Measurements from ENCODE around the gene FABP7.

FABP7 gene

DNA sequence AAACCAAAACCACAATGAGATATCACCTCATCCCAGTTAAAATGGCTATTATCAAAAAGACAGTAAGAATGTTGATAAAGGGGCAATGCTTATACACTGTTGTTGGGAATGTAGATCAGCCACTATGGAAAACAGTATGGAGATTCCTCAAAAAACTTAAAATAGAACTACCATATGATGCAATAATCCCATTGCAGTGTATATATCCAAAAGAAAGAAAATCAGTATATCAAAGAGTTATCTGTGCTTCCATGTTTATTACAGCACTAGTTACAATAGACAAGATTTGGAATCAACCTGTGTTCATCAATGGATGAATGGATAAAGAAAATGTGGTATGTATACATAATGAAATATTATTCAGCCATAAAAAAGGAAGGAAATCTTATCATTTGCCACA is 3.5 kb upstream of the FABP7 start:
- H3K27me3 Mint-ChIP-seq, result no peaks in the 10 kb centered on the region
- H3K4me3 Mint-ChIP-seq, result no peak overlapping the region
- ATAC-seq (replicated peaks) (no peak), DNase-seq (no peak)
- peaks cover 0 to 2% of the 10 kb centered on the region in 2 donors for H3K9me3 Mint-ChIP-seq
- H3K27ac Mint-ChIP-seq, result no peak overlapping the region
- no peaks in the 10 kb centered on the region for H3K4me1 Mint-ChIP-seq (ENCODE audit: low read depth in 2 of 2)
- no peaks in the 10 kb centered on the region for H3K36me3 Mint-ChIP-seq (ENCODE audit: insufficient read depth)

DNA sequence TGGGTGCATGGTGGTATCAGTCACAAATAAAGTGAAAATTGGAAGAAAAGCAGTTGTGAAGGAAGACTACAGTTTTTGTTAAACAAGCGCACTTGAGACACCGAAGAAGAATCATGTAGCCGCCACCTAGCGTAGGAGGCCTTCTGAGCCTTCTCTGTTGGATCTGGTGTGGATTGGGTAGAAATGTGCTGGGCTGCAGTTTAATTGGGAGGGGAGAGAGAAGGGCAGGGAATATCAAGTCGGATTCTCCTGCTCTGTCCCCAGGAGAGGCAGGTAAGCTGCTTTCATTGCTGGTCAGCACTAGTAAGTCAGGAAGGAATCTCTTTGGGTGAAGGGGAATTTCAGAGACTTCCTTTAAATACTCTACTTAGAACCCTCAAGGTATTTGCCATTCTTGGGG is 1.2 kb upstream of the FABP7 start:
- ATAC-seq (replicated peaks), result no peak
- Mint-ChIP-seq H3K36me3 (ENCODE audit: insufficient read depth) (no peaks in the 10 kb centered on the region), H3K4me1 (ENCODE audit: low read depth in 2 of 2) (no peaks in the 10 kb centered on the region), H3K4me3 (no peak overlapping the region), H3K9me3 (peaks cover 0 to 4% of the 10 kb centered on the region in 2 donors), H3K27ac (no peak overlapping the region), H3K27me3 (no peaks in the 10 kb centered on the region)
- DNase-seq, result no peak

DNA sequence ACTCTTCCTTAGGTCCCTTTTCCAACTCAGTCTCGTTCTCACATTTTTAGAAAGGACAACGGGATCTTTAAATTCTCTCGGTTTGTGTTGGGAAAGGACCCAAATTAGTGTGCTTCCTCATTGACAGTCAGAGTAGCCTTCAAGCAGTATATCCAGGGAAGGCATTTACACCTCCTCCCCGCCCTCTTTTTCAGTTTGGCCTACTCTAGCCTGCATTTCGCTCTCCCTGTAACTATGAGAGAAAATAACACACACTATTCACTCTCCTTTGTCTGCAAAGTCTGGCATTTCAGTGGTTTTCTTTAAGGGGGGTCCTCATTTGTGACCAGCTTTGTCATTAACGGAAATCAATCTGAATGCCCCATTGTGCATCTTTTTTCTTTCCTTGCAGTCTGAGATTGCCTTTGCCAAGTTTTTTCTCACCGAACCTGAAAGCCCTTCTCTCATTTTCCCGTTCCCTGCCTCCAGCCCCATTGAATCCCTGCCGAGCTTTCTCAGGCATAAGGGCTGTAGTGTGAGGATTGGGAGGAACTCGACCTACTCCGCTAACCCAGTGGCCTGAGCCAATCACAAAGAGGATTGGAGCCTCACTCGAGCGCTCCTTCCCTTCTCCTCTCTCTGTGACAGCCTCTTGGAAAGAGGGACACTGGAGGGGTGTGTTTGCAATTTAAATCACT is 393 bp upstream of the FABP7 start:
- Mint-ChIP-seq H3K27ac (no peak overlapping the region), H3K27me3 (no peaks in the 10 kb centered on the region), H3K36me3 (ENCODE audit: insufficient read depth) (no peaks in the 10 kb centered on the region), H3K9me3 (peaks cover 0 to 4% of the 10 kb centered on the region in 2 donors), H3K4me1 (ENCODE audit: low read depth in 2 of 2) (no peaks in the 10 kb centered on the region), H3K4me3 (no peak overlapping the region)
- no peak for DNase-seq
- no peak for ATAC-seq (replicated peaks)

DNA sequence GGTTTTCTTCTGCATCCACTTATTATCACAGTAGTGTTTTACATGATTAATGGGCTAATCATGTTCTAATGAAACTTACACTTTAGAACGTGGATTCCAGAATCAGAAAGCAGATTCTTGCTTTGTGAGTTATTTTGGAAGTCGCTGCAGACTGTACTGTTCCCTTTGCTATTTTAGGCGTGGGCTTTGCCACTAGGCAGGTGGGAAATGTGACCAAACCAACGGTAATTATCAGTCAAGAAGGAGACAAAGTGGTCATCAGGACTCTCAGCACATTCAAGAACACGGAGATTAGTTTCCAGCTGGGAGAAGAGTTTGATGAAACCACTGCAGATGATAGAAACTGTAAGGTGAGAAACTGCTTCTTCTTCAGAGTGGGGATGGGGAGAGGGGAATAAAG is 598 bp downstream of the FABP7 start:
- H3K27me3 Mint-ChIP-seq, result no peaks in the 10 kb centered on the region
- no peak overlapping the region for H3K4me3 Mint-ChIP-seq
- ATAC-seq (replicated peaks), result no peak
- no peaks in the 10 kb centered on the region for H3K36me3 Mint-ChIP-seq (ENCODE audit: insufficient read depth)
- H3K27ac Mint-ChIP-seq, result no peak overlapping the region
- peaks cover 0 to 4% of the 10 kb centered on the region in 2 donors for H3K9me3 Mint-ChIP-seq
- no peaks in the 10 kb centered on the region for H3K4me1 Mint-ChIP-seq (ENCODE audit: low read depth in 2 of 2)
- DNase-seq, result no peak

DNA sequence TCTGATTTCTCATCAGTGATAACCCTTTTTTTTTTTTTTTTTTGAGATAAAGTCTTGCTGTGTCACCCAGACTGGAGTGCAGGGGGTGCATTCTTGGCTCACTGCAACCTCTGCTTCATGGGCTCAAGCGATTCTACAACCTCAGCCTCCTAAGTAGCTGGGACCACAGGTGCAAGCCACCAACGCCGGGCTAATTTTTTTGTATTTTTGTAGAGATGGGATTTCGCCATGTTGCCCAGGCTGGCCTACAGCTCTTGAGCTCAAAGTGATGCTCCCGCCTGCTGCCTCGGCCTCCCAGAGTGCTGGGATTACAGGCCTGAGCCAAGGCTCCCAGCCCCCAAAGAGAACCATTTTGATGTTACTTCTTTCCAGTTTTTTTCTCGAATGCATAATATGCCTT is 2.2 kb downstream of the FABP7 start:
- H3K27ac Mint-ChIP-seq, result no peak overlapping the region
- DNase-seq (no peak), ATAC-seq (replicated peaks) (no peak)
- peaks cover 0 to 1% of the 10 kb centered on the region in 2 donors for H3K9me3 Mint-ChIP-seq
- H3K4me3 Mint-ChIP-seq, result no peak overlapping the region
- no peaks in the 10 kb centered on the region for H3K4me1 Mint-ChIP-seq (ENCODE audit: low read depth in 2 of 2)
- H3K27me3 Mint-ChIP-seq, result no peaks in the 10 kb centered on the region
- H3K36me3 Mint-ChIP-seq (ENCODE audit: insufficient read depth), result no peaks in the 10 kb centered on the region

DNA sequence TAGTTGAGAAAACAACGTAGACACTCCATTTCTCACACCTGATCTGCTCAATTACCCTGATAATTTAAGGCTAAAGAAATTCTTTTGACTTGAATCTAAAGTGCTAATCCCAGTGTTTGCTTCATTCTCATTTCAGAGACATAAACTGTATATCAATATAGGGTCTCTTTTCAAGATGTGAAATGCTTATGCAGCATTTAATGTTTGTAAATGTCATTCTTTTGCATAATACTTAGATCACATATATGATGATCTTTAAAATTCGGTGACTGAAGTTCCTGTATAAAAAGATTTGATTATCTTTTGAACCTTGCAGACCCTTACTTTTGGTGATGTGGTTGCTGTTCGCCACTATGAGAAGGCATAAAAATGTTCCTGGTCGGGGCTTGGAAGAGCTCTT is 3.9 kb downstream of the FABP7 start:
- DNase-seq, result no peak
- no peaks in the 10 kb centered on the region for H3K36me3 Mint-ChIP-seq (ENCODE audit: insufficient read depth)
- H3K27me3 Mint-ChIP-seq, result peaks cover 7 to 16% of the 10 kb centered on the region in 2 donors
- no peak for ATAC-seq (replicated peaks)
- no peak overlapping the region for H3K4me3 Mint-ChIP-seq
- no peaks in the 10 kb centered on the region for H3K4me1 Mint-ChIP-seq (ENCODE audit: low read depth in 2 of 2)
- H3K9me3 Mint-ChIP-seq, result peaks cover 0 to 1% of the 10 kb centered on the region in 2 donors
- no peak overlapping the region for H3K27ac Mint-ChIP-seq

DNA sequence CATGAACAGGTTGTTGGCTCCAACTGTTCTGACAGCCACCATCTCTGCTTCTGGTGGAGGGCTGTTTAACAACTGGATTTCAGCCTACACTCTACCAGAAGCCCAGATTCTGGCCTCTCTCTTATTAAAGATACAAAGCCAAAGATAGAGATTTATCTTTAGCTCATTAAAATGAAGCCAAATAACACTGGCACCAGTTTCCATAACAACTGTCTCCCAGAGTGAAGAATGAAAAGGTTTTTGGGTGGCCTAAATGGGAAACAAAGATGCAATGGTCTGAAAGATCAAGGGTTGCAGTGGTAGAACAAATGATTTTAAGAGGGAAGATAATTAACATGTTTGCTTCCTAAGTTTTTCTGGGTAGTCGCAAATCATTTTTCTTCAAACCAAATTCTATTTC is 6.4 kb downstream of the FABP7 start:
- DNase-seq (no peak), ATAC-seq (replicated peaks) (no peak)
- H3K4me1 Mint-ChIP-seq (ENCODE audit: low read depth in 2 of 2), result peaks cover 0 to 2% of the 10 kb centered on the region in 2 donors
- H3K4me3 Mint-ChIP-seq, result no peak overlapping the region
- H3K27ac Mint-ChIP-seq, result no peak overlapping the region
- peaks cover 0 to 1% of the 10 kb centered on the region in 2 donors for H3K9me3 Mint-ChIP-seq
- H3K27me3 Mint-ChIP-seq, result peaks cover 32 to 36% of the 10 kb centered on the region in 2 donors
- no peaks in the 10 kb centered on the region for H3K36me3 Mint-ChIP-seq (ENCODE audit: insufficient read depth)

DNA sequence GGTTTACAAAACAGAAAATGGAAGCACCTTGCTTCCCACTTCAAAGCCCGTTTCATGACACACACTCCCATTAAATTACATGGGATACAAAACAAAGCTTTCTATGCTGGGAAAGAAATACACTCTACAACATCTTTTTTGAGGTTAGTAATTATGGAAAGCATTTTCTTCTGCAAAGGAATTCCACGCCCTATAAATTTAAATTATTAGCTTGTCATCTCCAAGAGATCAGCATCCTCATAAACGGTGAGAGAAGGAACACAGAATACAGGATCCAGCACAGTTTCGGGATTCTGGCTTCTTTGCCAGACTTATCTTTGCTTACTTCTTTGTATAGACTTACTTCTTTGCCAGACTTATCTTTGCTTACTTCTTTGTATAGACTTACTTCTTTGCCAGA is 8.2 kb downstream of the FABP7 start:
- H3K4me3 Mint-ChIP-seq, result no peak overlapping the region
- no peak overlapping the region for H3K27ac Mint-ChIP-seq
- H3K27me3 Mint-ChIP-seq, result peaks cover 36 to 38% of the 10 kb centered on the region in 2 donors
- DNase-seq (no peak), ATAC-seq (replicated peaks) (no peak)
- no peaks in the 10 kb centered on the region for H3K36me3 Mint-ChIP-seq (ENCODE audit: insufficient read depth)
- no peaks in the 10 kb centered on the region for H3K9me3 Mint-ChIP-seq
- peaks cover 0 to 2% of the 10 kb centered on the region in 2 donors for H3K4me1 Mint-ChIP-seq (ENCODE audit: low read depth in 2 of 2)

DNA sequence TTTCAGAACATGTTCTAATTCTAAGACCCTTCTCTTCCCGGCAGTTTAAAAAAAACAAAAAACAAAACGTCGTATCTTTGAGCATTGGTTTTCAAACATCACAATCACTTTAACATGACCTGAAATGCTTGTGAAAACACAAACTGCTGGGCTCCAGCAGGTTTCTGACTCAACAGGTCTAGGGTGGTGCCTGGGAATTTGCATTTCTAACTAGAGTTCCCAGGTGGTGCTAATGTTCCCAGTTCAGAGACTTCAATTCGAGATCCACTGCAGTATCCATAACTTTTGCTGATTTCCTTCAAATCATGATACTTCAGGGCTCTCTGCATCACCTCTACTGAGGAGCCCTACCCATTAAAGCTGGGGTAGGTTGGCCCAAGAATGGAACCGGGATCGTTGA is 8.7 kb downstream of the FABP7 start:
- DNase-seq (no peak), ATAC-seq (replicated peaks) (no peak)
- Mint-ChIP-seq H3K36me3 (ENCODE audit: insufficient read depth) (no peaks in the 10 kb centered on the region), H3K4me3 (no peak overlapping the region), H3K4me1 (ENCODE audit: low read depth in 2 of 2) (peaks cover 0 to 2% of the 10 kb centered on the region in 2 donors), H3K9me3 (no peaks in the 10 kb centered on the region), H3K27me3 (peaks cover 36 to 38% of the 10 kb centered on the region in 2 donors), H3K27ac (no peak overlapping the region)

DNA sequence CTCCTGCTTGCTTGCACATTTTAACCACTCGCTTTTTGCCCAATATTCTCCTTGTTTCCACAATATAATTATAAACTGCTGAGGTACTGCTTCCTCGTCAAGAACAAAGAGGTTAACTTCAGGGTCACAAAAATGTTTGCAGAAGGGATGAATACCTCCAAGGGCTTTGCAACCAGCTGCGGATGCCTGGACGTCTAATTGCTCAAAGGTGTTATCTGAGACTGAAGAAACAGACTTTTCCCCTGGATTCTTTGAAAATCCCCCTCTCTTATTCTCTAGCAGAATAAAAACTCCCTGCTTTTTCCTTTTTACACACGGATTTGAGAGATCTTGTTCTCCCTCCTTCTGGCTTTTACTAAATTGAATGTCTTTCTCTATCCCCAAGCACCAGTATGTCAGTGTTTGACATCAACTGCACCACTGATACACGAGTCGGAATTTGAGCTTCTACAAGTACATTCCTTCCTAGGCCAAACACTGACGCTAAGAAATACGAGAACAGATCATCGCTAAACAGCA is 9.2 kb downstream of the FABP7 start:
- Mint-ChIP-seq H3K4me3 (peak overlapping the region; percentile 57 to 59), H3K27me3 (peaks cover 36 to 38% of the 10 kb centered on the region in 2 donors), H3K27ac (no peak overlapping the region), H3K9me3 (no peaks in the 10 kb centered on the region), H3K36me3 (ENCODE audit: insufficient read depth) (no peaks in the 10 kb centered on the region), H3K4me1 (ENCODE audit: low read depth in 2 of 2) (peaks cover 0 to 2% of the 10 kb centered on the region in 2 donors)
- no peak for DNase-seq
- ATAC-seq (replicated peaks), result no peak

DNA sequence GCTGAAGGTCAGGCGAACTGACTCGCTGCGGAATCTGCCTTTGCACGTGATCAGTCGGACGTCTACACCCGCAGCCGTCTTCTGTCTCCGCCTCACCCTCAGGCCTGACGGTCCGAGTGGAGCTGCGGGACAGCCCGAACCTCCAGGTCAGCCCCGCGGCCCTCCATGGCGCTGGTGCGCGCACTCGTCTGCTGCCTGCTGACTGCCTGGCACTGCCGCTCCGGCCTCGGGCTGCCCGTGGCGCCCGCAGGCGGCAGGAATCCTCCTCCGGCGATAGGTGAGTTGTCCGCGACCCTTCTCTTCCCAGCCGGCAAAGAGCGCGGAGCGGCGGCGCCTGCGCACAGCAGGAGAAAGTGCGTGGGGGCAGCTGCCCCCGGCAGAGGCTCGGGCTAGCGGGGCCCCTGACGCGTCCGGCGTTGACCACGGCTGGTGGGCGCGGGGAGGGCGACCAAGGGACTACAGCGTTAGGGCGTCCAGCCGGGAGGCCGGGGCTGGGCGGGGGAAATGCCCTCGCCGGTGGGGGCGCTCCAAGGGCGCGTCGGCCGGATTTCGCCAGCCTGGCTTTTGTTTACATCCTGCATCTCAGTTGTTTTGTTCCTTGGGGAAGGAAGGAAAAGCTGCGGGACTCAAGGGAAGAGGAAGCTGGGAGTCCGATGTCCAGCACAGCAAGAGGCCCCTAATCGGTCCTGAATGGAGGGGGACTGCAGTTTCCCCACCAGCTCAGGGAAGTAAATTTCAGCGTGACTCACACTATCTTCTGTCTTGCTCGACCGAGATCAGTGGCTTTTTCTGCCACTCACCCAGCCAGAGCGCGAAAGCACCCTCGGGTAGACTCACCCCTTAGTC is 9.9 kb downstream of the FABP7 start, which contains the start of gene SMPDL3A:
SMPDL3A (plus strand) TSS at position 77 of the 846 bp plus-strand sequence; CDS start at position 166, 89 bp downstream.
- H3K27me3 Mint-ChIP-seq, result peaks cover 36 to 38% of the 10 kb centered on the region in 2 donors

DNA sequence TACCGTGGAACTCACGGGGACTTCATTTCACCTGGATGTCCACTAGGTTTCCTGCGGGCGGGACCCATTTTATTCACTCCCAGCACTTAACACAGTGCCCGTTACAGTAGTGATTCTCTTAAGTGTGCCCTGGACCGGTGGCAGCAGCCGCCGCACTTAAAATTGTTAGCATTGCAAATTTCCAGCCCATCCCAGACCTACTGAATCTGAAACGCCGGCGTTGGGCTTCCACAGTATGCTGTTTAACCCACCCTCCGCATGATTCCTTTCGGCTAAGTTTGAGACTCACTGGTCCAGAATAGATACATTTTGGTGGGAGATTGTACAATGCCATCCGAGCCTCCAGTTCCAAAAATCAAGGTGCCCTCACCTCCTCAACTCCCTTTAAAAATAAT is 10.5 kb downstream of the FABP7 start:
- peak overlapping the region; percentile 57 to 59 for H3K4me3 Mint-ChIP-seq
- peaks cover 0 to 2% of the 10 kb centered on the region in 2 donors for H3K4me1 Mint-ChIP-seq (ENCODE audit: low read depth in 2 of 2)
- no peaks in the 10 kb centered on the region for H3K36me3 Mint-ChIP-seq (ENCODE audit: insufficient read depth)
- peaks cover 36 to 38% of the 10 kb centered on the region in 2 donors for H3K27me3 Mint-ChIP-seq
- DNase-seq (no peak), ATAC-seq (replicated peaks) (no peak)
- no peaks in the 10 kb centered on the region for H3K9me3 Mint-ChIP-seq
- no peak overlapping the region for H3K27ac Mint-ChIP-seq

More for the DNA sequence above, 9.9 kb downstream of the FABP7 start, which contains the start of gene SMPDL3A:
- Mint-ChIP-seq H3K27ac (no peak within 1 kb of the TSS), H3K9me3 (no peaks in the 10 kb centered on the region), H3K36me3 (ENCODE audit: insufficient read depth) (no peaks in the 10 kb centered on the region), H3K4me1 (ENCODE audit: low read depth in 2 of 2) (peaks cover 0 to 2% of the 10 kb centered on the region in 2 donors), H3K4me3 (peak within 1 kb of the TSS; percentile 57 to 59)
- ATAC-seq (replicated peaks) (peak; percentile 10), DNase-seq (no peak)

DNA sequence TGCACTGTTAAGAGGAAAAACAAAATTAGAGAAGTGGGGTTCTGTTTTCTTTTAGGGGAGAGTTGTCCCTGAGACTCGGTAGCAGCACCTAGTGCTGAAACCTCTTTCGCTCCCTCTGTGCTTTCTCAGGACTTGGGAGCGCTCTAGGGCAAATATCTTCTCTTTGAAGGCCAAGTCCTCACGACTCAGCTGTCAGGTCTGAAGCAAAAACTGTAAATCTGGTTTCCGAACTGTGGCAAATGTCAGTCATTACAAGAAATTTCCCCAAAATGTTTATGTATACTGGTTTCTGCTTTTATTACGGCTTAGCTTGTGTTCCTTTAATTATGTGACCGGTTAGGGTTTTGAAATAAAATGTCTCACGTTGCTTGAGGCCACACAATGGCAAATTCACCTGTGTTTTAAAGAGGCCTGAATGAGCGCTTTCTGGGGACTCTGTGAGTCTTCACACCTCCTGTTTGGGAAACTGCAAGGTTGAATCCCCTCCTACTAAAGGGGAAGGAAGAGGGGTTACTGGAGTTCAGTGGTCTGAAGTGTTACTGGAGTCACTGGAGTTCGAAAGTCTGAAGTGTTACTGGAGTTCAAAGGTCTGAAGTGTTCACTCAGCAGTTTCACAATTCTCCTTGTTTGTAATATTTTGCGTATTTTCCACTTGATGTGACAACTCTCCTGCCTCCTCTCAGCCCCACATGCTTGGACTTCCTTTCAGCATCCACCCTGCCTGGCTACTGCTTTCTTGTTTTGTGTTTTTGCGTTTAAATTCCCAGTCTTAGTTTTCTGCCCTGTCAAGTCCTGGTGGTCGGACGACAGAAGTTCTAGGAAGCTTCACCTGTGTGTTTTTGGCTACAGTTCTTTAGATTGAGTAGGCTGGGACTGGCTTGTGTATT is 11.2 kb downstream of the FABP7 start:
- no peaks in the 10 kb centered on the region for H3K9me3 Mint-ChIP-seq
- DNase-seq, result no peak
- no peak overlapping the region for H3K27ac Mint-ChIP-seq
- H3K27me3 Mint-ChIP-seq, result peaks cover 36 to 38% of the 10 kb centered on the region in 2 donors
- no peak overlapping the region for H3K4me3 Mint-ChIP-seq
- no peak for ATAC-seq (replicated peaks)
- no peaks in the 10 kb centered on the region for H3K36me3 Mint-ChIP-seq (ENCODE audit: insufficient read depth)
- H3K4me1 Mint-ChIP-seq (ENCODE audit: low read depth in 2 of 2), result peaks cover 0 to 2% of the 10 kb centered on the region in 2 donors

Data from effector memory CD8-positive, alpha-beta T cell (primary cell).